ENCODE measurements around the gene SPSB2.
A peak's percentile ranks its signal among the peaks of the same experiment; 100 is the strongest.
"Not testable (repeated sequence)": the region's sequence is repeated elsewhere in the genome, so short reads cannot be mapped to it uniquely, and the experiment has no call there.

SPSB2 gene

DNA sequence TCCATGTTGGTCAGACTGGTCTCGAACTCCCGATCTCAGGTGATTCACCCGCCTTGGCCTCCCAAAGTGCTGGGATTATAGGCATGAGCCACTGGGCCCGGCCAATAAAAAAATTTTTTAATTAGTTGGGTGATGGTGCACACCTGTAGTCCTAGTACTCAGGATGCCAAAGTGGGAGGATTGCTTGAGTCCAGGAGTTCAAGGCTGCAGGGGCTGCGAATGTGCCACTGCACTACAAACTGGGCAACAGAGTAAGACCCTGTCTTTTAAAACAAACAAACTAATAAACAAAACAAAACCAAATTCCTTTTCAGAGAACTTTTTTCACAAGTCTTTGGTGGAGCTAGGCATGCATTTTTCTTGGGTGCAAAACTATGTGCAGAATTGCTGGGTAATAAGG is 10.1 kb upstream of the SPSB2 start:
- H3K4me3 ChIP-seq (ENCODE audit: low read depth in 1 of 2, low read length in 2 of 2), result no peak overlapping the region
- no peaks in the 10 kb centered on the region for H3K4me1 ChIP-seq (ENCODE audit: insufficient read depth, low read length)
- H3K9me3 ChIP-seq (ENCODE audit: low read length), result no peaks in the 10 kb centered on the region
- H3K36me3 ChIP-seq (ENCODE audit: insufficient read depth, low read length), result peaks cover 12% of the 10 kb centered on the region
- H3K9ac ChIP-seq (ENCODE audit: low read length), result no peak overlapping the region
- no peaks in the 10 kb centered on the region for H3K27me3 ChIP-seq (ENCODE audit: control insufficient read depth in 1 of 2, insufficient read depth in 2 of 2, low read length in 2 of 2)
- no peak overlapping the region for H3K27ac ChIP-seq (ENCODE audit: low read depth, low read length)

DNA sequence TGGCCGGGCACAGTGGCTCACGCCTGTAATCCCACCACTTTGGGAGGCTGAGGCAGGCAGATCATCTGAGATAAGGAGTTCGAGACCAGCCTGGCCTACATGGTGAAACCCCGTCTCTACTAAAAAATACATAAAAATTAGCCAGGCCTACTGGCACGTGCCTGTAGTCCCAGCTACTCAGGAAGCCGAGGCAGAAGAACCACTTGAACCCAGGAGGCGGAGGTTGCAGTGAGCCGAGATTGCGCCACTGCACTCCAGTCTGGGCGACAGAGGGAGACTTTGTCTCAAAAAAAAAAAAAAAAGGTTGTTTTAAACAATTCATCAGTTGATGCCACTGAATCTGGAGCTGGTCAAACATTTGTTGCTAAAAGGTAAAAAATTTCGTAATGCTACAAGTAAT is 6.7 kb upstream of the SPSB2 start:
- not testable (repeated sequence) for H3K27me3 ChIP-seq (ENCODE audit: control insufficient read depth in 1 of 2, insufficient read depth in 2 of 2, low read length in 2 of 2); H3K9me3 ChIP-seq (ENCODE audit: low read length); H3K4me3 ChIP-seq (ENCODE audit: low read depth in 1 of 2, low read length in 2 of 2); H3K4me1 ChIP-seq (ENCODE audit: insufficient read depth, low read length); H3K27ac ChIP-seq (ENCODE audit: low read depth, low read length); H3K9ac ChIP-seq (ENCODE audit: low read length)
- H3K36me3 ChIP-seq (ENCODE audit: insufficient read depth, low read length), result peaks cover 11% of the 10 kb centered on the region

DNA sequence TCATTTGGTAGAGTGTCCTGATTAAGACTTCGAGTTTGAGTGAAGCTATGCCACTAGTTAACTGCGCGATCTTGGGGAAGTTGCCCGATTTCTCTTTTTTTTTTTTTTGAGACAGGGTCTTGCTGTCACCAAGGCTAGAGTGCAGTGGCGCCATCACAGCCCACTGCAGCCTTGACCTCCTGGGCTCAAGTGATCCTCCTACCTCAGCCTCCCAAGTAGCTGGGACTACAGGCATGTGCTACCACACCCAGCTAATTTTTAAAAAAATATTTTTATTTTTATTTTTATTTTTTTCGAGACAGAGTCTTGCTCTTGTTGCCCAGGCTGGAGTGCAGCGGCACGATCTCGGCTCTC is 889 bp upstream of the SPSB2 start:
- H3K9ac ChIP-seq (ENCODE audit: low read length), result peak overlapping the region; percentile 91
- peaks cover 22% of the 10 kb centered on the region for H3K4me1 ChIP-seq (ENCODE audit: insufficient read depth, low read length)
- not testable (repeated sequence) for H3K27me3 ChIP-seq (ENCODE audit: control insufficient read depth in 1 of 2, insufficient read depth in 2 of 2, low read length in 2 of 2); H3K9me3 ChIP-seq (ENCODE audit: low read length)
- peak overlapping the region; percentile 90 for H3K27ac ChIP-seq (ENCODE audit: low read depth, low read length)
- peak overlapping the region; percentile 92 to 98 for H3K4me3 ChIP-seq (ENCODE audit: low read depth in 1 of 2, low read length in 2 of 2)
- H3K36me3 ChIP-seq (ENCODE audit: insufficient read depth, low read length), result peaks cover 21% of the 10 kb centered on the region

DNA sequence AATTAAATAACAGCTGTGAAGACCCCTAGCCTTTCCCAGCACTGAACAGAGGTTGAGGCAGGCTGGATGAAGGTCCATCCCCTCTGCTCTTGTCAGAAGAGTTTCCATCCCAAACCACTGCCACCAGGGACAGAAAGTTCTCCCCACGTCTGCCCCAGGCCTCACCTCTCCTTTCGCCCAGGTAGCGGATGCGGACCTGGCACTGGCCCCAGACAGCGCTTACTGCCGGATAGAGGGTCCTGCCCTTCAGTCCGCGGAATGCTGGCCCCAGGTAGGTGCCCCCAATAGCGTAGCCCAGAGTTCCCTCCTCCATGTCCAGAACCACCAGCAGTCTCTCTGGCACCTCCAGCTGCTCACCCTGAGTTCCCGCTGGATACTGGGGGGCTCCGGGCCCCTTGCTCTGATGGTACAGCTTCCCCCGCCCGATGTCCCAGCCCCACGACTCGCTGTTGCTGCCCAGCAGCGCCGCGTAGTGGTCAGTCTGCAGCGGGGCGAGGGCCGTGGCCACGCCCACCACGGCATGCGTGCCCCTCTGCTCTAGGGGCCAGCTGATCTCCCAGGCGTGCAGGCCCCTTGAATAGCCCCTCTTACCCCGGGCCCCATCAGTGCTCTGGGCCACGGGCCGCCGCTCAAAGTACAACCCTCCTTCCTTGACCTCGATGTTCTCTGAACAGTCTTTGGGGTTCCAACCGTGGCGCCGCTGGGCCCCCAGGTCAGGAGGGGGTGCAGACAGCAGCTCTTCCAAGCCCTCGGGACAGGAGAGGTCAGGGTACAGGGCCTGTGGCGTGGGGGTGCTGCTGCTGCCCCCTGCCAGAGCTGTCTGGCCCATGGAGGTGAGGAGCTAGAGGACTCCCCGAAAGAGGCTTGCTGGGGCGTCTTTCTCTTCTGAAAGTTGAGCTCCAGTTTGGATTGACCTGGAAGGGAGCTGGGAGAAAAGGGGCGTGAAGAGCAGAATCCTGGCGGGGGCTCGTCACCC is 742 bp downstream of the SPSB2 start:
- H3K27ac ChIP-seq (ENCODE audit: low read depth, low read length), result peak overlapping the region; percentile 90
- H3K27me3 ChIP-seq (ENCODE audit: control insufficient read depth in 1 of 2, insufficient read depth in 2 of 2, low read length in 2 of 2), result no peaks in the 10 kb centered on the region
- H3K4me1 ChIP-seq (ENCODE audit: insufficient read depth, low read length), result peaks cover 30% of the 10 kb centered on the region

DNA sequence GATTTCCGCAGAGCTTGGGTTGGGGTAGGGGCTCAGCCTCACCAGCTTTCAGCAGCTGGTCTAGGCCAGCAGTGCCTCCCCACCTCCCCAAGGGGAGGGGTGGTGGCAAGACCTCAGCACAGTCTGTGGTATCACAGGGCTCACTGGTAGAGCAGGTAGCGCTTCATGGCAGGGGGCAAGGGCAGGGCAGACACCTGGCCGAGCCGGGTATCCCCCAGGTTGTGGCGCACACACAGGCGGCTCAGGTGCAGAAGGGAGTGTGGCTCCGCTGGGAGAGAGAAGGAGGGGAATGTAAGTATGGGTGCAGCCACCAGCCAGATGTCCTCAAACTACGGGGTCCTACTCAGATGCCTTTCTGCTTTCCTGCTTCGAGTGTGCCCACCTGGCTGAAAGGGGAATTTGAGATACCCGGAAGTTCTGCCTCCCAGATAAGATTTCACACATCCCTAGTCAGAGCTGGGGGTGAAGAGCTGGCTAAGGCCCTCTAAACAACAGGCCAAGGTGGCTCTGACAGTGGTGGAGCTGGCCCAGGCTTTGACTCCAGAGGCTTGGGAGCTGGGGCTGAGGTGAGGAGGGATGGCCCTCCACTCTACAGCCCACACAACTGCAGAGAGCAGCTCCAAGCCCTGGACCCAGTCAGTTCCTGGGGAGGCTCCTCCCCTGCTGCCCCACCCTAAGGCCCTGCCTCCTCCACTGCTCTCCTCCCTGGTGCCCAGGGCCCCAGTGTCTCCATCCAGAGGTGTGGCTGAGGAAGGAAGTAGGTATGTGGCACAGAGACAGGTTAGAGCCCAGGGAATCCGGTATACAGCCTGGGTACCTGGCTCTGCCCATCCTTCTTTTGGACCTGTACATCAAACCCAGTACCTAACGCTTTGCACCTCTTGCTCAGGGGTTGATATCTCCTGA is 1.8 kb downstream of the SPSB2 start:
- Histone ChIP-seq H3K27ac (ENCODE audit: low read depth, low read length) (peak overlapping the region; percentile 48), H3K9me3 (ENCODE audit: low read length) (no peaks in the 10 kb centered on the region), H3K9ac (ENCODE audit: low read length) (peak overlapping the region; percentile 66), H3K27me3 (ENCODE audit: control insufficient read depth in 1 of 2, insufficient read depth in 2 of 2, low read length in 2 of 2) (no peaks in the 10 kb centered on the region), H3K4me1 (ENCODE audit: insufficient read depth, low read length) (peaks cover 36% of the 10 kb centered on the region), H3K36me3 (ENCODE audit: insufficient read depth, low read length) (peaks cover 24% of the 10 kb centered on the region), H3K4me3 (ENCODE audit: low read depth in 1 of 2, low read length in 2 of 2) (peak overlapping the region in 1 of 2 donors; percentile 98)

More for the DNA sequence above, 742 bp downstream of the SPSB2 start:
- Histone ChIP-seq H3K9ac (ENCODE audit: low read length) (peak overlapping the region; percentile 91), H3K36me3 (ENCODE audit: insufficient read depth, low read length) (peaks cover 24% of the 10 kb centered on the region), H3K4me3 (ENCODE audit: low read depth in 1 of 2, low read length in 2 of 2) (peak overlapping the region; percentile 92 to 98), H3K9me3 (ENCODE audit: low read length) (no peaks in the 10 kb centered on the region)

DNA sequence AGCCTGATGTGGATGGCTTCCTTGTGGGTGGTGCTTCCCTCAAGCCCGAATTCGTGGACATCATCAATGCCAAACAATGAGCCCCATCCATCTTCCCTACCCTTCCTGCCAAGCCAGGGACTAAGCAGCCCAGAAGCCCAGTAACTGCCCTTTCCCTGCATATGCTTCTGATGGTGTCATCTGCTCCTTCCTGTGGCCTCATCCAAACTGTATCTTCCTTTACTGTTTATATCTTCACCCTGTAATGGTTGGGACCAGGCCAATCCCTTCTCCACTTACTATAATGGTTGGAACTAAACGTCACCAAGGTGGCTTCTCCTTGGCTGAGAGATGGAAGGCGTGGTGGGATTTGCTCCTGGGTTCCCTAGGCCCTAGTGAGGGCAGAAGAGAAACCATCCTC is 2.8 kb downstream of the SPSB2 start:
- H3K9ac ChIP-seq (ENCODE audit: low read length); H3K27ac ChIP-seq (ENCODE audit: low read depth, low read length); H3K9me3 ChIP-seq (ENCODE audit: low read length); H3K4me3 ChIP-seq (ENCODE audit: low read depth in 1 of 2, low read length in 2 of 2); H3K27me3 ChIP-seq (ENCODE audit: control insufficient read depth in 1 of 2, insufficient read depth in 2 of 2, low read length in 2 of 2): not testable (repeated sequence)
- Histone ChIP-seq H3K36me3 (ENCODE audit: insufficient read depth, low read length) (peaks cover 24% of the 10 kb centered on the region), H3K4me1 (ENCODE audit: insufficient read depth, low read length) (peaks cover 36% of the 10 kb centered on the region)

DNA sequence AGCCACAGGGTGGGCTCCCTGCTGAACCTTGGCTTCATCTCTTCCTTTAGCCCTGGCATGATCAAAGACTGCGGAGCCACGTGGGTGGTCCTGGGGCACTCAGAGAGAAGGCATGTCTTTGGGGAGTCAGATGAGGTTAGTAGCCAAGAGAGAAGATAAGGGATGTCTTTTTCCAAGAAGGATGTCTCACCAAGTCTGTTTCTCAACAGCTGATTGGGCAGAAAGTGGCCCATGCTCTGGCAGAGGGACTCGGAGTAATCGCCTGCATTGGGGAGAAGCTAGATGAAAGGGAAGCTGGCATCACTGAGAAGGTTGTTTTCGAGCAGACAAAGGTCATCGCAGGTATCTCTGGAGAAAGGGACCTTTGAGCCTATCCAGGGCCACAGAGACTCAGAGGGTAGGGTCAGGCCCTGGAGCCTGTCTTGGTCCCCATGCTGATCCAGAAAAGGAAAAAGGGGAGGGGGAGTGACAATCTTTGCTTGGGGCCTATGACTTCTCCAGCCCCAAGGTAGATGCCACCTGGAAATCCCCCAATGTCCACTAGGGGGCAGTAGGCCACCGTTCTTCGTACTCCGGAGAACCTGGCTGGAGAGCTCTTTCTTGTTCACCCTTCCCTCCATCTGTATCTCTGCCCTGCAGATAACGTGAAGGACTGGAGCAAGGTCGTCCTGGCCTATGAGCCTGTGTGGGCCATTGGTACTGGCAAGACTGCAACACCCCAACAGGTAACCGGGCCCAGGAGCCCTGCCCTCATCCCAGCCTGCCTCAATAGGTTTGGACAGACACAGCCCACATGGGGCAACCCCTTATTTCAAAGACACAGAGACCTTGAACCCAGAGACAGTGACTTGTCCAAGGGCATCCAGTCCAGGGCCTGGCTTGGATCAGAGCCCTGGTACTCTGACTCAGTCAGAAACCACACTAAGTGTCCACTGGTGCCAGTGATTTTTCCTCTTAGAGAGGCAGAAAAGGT is 3.8 kb downstream of the SPSB2 start:
- peak overlapping the region; percentile 85 for H3K9ac ChIP-seq (ENCODE audit: low read length)
- peaks cover 34% of the 10 kb centered on the region for H3K36me3 ChIP-seq (ENCODE audit: insufficient read depth, low read length)
- H3K4me3 ChIP-seq (ENCODE audit: low read depth in 1 of 2, low read length in 2 of 2), result peak overlapping the region in 1 of 2 donors; percentile 94
- H3K27me3 ChIP-seq (ENCODE audit: control insufficient read depth in 1 of 2, insufficient read depth in 2 of 2, low read length in 2 of 2), result no peaks in the 10 kb centered on the region
- H3K27ac ChIP-seq (ENCODE audit: low read depth, low read length), result no peak overlapping the region
- peaks cover 36% of the 10 kb centered on the region for H3K4me1 ChIP-seq (ENCODE audit: insufficient read depth, low read length)
- H3K9me3 ChIP-seq (ENCODE audit: low read length), result no peaks in the 10 kb centered on the region

DNA sequence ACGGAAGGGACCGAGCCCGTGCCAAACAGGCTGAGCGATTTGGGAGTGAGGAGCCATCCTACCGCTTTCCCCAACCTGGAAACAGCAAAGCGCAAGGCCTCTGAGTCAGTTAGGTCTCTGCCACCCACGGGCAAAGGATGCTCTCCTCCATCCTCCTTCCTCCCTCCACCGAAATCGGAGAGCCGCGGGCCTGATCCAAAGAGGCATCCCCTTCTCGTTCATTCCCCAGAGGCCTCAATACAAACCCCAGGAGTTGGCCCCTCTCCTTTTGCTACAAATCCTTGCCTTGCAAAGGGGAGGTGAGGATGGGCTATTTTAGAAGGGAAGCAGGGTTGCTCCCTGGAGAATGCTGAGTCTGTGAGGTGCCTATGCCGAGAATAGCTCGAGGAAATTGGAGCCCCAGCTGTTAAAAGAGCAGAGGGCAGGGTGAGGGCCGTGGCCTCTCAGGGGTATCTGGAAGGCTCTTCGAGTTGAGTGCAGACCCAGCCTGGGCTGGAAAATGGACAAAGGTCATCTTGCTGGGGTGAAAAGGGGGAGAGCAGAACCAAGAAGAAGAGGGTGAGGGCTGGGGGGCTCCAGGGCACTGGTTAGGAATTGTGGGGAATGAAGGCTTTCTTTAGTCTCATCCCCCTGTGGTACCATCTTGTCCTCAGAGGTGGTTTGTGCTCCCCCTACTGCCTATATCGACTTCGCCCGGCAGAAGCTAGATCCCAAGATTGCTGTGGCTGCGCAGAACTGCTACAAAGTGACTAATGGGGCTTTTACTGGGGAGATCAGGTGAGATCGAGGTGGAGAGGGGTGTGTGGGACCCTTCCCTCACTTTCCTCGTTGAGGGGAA is 4.7 kb downstream of the SPSB2 start:
- H3K4me3 ChIP-seq (ENCODE audit: low read depth in 1 of 2, low read length in 2 of 2), result peak overlapping the region; percentile 83 to 94
- peak overlapping the region; percentile 85 for H3K9ac ChIP-seq (ENCODE audit: low read length)
- H3K36me3 ChIP-seq (ENCODE audit: insufficient read depth, low read length), result peaks cover 42% of the 10 kb centered on the region
- peaks cover 36% of the 10 kb centered on the region for H3K4me1 ChIP-seq (ENCODE audit: insufficient read depth, low read length)
- no peaks in the 10 kb centered on the region for H3K27me3 ChIP-seq (ENCODE audit: control insufficient read depth in 1 of 2, insufficient read depth in 2 of 2, low read length in 2 of 2)
- H3K9me3 ChIP-seq (ENCODE audit: low read length), result no peaks in the 10 kb centered on the region
- H3K27ac ChIP-seq (ENCODE audit: low read depth, low read length), result peak overlapping the region; percentile 97

DNA sequence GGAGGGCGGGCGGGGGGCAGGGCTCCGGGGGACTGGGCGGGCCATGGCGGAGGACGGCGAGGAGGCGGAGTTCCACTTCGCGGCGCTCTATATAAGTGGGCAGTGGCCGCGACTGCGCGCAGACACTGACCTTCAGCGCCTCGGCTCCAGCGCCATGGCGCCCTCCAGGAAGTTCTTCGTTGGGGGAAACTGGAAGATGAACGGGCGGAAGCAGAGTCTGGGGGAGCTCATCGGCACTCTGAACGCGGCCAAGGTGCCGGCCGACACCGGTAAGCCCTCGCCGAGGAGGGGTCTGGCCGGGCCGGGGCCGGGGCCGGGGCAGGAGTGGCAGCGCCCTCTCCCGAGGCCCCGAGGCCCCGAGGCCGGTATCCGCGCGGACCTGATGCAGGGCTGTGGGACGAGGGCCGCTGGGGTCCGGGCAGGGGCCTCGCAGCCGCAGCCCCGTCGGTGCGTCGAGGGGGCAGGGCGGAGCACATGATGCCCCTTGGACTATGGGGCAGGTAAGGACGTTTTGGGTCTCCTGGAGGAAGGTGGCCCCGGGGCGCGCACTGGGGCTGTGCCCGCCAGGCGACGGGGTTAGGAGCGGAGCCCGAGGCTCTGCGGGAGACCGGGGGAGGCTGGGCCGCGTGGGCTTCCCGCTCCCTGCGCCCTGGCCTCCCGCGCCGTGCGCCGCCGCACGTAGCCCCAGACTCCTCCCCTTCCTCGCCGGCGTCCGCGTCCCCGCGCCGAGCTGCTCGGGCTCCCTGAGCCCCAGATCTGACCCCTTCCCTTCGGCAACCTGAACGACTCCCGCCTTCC is 5.5 kb downstream of the SPSB2 start, which contains the start of gene TPI1:
TPI1 (plus strand) TSS at position 119 of the 798 bp plus-strand sequence; CDS start at position 155, 36 bp downstream.
- Histone ChIP-seq H3K27me3 (ENCODE audit: control insufficient read depth in 1 of 2, insufficient read depth in 2 of 2, low read length in 2 of 2) (no peaks in the 10 kb centered on the region), H3K4me3 (ENCODE audit: low read depth in 1 of 2, low read length in 2 of 2) (peak within 1 kb of the TSS; percentile 83 to 94), H3K9me3 (ENCODE audit: low read length) (no peaks in the 10 kb centered on the region), H3K27ac (ENCODE audit: low read depth, low read length) (peak within 1 kb of the TSS; percentile 97), H3K4me1 (ENCODE audit: insufficient read depth, low read length) (peaks cover 36% of the 10 kb centered on the region), H3K9ac (ENCODE audit: low read length) (peak within 1 kb of the TSS; percentile 85), H3K36me3 (ENCODE audit: insufficient read depth, low read length) (peaks cover 50% of the 10 kb centered on the region)
